ENCODE measurements around the gene PDLIM7.

PDLIM7 gene

DNA sequence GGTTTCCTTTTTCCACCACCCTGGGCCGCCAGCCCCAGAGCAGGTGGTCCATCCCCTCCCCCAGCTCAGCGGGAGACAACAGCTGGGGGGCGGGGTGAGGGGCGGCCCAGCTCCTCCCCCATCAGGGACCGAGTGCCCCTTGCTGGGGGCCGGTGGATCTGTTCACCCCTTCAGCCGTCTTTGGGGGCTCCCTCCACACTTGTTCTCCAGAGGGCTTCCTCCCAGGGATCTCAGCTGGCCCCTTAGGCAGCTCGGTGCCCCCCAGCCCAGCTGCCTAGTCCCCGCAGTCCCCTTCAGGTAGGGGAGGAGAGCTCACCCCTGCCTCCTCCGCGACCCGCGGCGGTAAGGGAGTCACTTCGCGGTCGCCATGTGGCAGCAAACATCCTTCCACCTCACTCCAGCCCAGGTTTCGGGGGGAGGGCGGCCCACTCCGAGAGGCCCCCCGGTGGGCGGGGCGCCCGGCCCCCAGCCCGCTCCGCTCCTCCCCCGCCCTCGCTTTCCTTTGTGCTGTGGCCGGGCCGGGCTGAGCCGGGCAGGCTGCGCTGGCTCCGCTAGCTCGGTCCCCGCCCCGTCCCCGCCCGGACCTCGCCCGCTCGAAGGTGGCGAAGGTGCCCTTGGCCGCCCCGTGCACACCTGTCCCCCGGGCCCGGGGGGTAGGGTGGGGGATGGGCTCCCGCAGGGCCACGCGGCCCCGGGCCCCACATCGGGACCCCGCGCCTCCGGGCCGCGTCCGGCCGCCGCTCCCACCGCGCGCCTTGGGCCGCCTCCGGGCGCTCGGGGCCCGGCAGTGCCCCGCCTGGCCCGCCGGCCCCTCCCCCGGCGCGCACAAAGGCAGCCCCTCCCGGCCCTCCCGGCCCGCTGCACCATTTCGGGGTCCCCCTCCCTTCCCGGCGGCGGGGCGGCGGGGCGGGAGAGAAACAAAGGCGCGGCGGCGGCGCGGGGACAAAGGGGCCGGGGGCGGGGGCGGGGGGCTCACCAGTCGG lies 24.7 kb downstream of the PDLIM7 start:
- no peak overlapping the region for H3K4me3 ChIP-seq (ENCODE audit: low read length)
- H3K36me3 ChIP-seq (ENCODE audit: control insufficient read depth, insufficient read depth, low read length) = no peaks in the 10 kb centered on the region
- H3K27me3 ChIP-seq (ENCODE audit: control insufficient read depth, insufficient read depth, low read length) = peaks cover 26% of the 10 kb centered on the region
- H3K4me1 ChIP-seq (ENCODE audit: control insufficient read depth, insufficient read depth, low read length) = peaks cover 15% of the 10 kb centered on the region
- no peaks in the 10 kb centered on the region for H3K9me3 ChIP-seq (ENCODE audit: control insufficient read depth, low read length)
- H3K9ac ChIP-seq (ENCODE audit: low read length) = peak overlapping the region; percentile 47

DNA sequence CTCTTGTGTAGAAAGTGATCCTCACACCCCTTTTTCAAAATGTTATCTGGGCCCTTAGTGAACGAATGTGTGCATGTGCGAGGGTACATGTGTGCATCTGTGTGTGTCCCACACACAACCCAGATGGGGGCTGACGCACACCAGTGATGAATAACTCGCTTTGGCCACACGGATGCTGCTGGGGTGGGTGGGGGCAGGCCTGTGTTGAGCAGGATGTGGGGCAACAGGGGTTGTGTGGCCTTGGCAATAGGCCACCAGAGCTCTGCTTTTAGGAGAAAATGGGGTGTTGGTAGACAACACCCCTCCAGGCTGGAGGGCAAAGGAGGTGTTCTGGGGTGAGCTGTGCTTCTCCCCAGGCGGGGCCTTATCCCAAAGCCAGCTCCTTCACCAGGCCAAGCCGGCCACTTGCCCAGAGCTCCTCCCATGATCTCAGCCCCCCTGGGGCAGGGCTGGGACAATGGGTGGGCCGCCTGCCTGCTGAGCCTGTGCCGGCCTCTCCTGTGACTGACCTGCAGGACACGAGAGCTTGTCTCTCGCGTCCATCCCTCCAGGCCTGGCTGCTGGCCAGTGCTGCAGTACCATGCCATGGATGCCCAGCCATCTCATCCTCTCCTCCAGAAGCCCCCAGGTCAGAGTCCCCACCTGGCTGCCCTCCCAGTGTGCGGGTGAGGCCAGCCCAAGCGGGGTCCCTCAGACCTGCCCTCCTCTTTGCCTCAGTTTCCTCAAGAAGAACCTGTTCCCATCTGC lies 25.6 kb downstream of the PDLIM7 start:
- Histone ChIP-seq H3K4me1 (ENCODE audit: control insufficient read depth, insufficient read depth, low read length) (peaks cover 15% of the 10 kb centered on the region), H3K27me3 (ENCODE audit: control insufficient read depth, insufficient read depth, low read length) (peaks cover 26% of the 10 kb centered on the region), H3K4me3 (ENCODE audit: low read length) (no peak overlapping the region), H3K9me3 (ENCODE audit: control insufficient read depth, low read length) (no peaks in the 10 kb centered on the region), H3K9ac (ENCODE audit: low read length) (no peak overlapping the region), H3K36me3 (ENCODE audit: control insufficient read depth, insufficient read depth, low read length) (no peaks in the 10 kb centered on the region)

DNA sequence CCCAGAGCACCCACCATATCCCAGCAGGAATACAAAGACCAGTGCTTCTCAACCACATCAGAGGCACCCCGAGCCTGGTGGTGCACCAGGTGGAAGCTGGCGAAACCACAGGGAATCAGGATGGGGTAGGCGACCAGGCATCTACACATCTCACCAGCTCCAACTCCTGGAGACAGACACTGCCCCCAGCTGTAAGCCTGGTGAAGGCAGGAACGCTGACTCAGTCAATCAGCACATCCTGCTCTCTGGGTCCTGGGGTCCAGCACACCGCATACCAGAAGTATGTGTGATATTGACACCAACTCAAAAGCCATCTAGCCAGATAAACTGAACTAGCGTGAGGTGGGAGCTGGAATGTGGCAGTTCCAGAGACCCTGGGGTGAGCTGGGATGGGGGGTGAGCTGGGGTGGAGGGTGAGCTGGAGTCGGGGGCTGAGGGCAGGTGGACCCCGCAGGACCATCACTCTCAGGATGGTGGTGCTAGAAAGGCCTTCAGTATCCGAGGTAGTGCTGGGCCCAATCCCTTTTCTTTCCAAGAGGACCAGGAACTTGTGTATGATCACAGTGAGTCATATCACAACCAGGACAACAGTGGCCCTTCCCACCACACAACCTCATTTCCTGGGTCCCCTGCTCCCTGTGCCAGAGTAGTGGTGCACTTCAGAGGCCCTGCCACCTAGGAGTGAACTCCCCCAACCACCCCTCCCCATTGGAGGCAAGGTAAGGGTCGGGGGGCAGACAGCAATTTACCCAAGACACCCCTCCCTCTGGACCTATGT lies 26.5 kb downstream of the PDLIM7 start:
- H3K4me3 ChIP-seq (ENCODE audit: low read length) = no peak overlapping the region
- H3K27me3 ChIP-seq (ENCODE audit: control insufficient read depth, insufficient read depth, low read length) = peaks cover 26% of the 10 kb centered on the region
- no peak overlapping the region for H3K9ac ChIP-seq (ENCODE audit: low read length)
- no peaks in the 10 kb centered on the region for H3K36me3 ChIP-seq (ENCODE audit: control insufficient read depth, insufficient read depth, low read length)
- H3K9me3 ChIP-seq (ENCODE audit: control insufficient read depth, low read length) = no peaks in the 10 kb centered on the region
- H3K4me1 ChIP-seq (ENCODE audit: control insufficient read depth, insufficient read depth, low read length) = peaks cover 15% of the 10 kb centered on the region

DNA sequence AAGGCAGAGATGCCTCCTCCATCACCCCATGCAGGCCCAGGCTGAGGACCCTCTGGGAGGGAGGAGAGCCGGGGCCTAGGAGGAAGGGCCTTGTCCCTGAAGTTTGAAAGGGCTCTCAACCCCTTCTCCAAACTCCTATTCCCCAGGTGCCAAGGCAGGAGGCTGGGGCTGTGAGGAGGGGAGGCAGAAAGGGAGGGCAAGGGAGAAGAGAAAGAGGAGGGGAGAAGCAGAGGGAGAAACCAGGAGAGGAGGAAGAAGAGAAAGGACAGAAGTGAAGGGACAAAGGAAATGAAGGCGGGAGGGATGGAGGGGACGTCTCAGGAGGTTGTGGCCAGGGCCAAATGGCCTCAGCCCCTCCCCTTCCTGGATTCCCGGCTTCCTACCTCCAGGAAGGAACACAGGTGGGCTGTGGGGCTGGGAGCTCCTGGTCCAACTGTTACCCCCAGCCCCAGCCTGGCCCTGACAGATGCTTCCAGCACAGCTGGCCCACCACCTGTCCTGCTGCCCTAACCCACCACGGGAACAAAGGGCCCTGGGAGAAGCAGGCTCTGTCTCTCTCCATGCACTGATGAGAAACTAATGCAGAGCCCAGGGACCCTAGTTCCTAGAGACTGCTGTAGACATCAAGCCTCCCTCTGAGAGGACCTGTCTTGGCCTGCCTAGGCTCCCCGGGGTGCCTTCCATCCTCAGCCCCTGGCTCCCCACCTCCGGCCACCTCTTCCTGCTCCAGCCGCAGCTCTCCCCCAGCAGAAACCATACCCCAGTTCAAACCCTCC lies 27.5 kb downstream of the PDLIM7 start:
- peaks cover 26% of the 10 kb centered on the region for H3K27me3 ChIP-seq (ENCODE audit: control insufficient read depth, insufficient read depth, low read length)
- H3K9ac ChIP-seq (ENCODE audit: low read length) = no peak overlapping the region
- H3K9me3 ChIP-seq (ENCODE audit: control insufficient read depth, low read length) = no peaks in the 10 kb centered on the region
- no peaks in the 10 kb centered on the region for H3K36me3 ChIP-seq (ENCODE audit: control insufficient read depth, insufficient read depth, low read length)
- H3K4me3 ChIP-seq (ENCODE audit: low read length) = no peak overlapping the region
- H3K4me1 ChIP-seq (ENCODE audit: control insufficient read depth, insufficient read depth, low read length) = peaks cover 15% of the 10 kb centered on the region

DNA sequence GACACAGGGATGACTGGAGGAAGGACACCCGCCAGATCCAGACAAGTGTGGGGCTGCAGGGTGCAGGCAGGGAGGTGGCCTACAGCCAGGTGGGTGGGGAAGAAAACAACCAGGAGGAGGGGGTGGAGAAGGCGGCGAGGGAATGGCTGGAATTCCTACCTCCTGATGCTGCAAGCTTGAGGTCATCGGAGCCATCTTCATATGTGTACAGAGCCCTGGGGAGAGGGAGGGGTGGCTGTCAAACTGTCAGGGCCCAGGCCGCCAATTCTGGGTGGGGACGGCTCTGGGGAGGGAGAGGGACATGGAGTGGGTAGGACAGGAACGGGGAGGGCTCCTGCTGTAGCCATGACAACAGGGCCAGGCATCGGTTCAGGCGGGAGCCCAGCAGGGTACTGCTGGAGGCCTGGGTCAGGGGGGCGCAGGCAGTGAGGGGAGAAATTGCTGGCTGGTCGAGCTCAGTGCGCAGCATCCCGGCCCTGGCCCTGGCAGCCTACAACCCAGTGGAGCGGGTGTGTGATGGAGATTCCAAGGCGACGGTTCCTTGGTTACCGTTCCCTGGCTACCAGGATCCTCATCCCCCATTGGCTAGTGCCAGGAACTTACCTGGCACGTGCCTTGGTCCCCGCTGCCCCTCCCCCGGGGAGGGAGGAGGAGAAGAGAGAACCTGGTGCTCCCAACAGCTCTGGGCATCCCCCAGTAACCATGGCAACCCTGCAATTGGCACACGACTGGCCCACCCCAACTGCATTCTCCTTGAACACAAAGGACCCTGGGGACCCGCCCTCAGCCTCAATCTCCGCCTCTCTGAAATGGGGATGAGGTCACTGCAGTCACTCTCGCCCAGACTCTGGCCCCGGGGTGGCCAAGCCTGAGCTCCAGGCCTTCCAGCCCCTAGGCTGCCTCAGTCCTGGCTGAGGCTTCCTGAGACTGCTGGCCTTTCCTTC lies 28.4 kb downstream of the PDLIM7 start:
- no peaks in the 10 kb centered on the region for H3K36me3 ChIP-seq (ENCODE audit: control insufficient read depth, insufficient read depth, low read length)
- H3K4me1 ChIP-seq (ENCODE audit: control insufficient read depth, insufficient read depth, low read length) = peaks cover 15% of the 10 kb centered on the region
- H3K27me3 ChIP-seq (ENCODE audit: control insufficient read depth, insufficient read depth, low read length) = peaks cover 20% of the 10 kb centered on the region
- no peak overlapping the region for H3K4me3 ChIP-seq (ENCODE audit: low read length)
- no peaks in the 10 kb centered on the region for H3K9me3 ChIP-seq (ENCODE audit: control insufficient read depth, low read length)
- H3K9ac ChIP-seq (ENCODE audit: low read length) = no peak overlapping the region

DNA sequence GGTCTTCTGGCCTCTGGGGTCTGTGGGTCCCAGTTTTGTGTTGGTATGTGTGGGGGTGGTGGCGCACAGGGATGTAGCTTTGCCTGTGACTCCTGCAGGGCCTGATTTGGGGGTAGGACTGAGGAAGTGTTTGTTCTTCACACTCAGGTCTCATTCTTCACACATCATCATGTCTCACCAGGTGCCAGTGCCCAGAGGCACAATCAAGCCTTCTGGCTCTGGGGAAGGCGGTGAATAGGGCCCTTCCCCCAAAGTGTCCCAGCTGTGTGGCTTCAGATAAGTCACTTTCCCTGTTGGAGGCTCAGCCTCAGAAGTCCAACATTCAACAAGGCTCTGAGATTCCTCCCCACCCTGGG lies 29.1 kb downstream of the PDLIM7 start:
- Histone ChIP-seq H3K9me3 (ENCODE audit: control insufficient read depth, low read length) (no peaks in the 10 kb centered on the region), H3K9ac (ENCODE audit: low read length) (no peak overlapping the region), H3K4me1 (ENCODE audit: control insufficient read depth, insufficient read depth, low read length) (peaks cover 15% of the 10 kb centered on the region), H3K36me3 (ENCODE audit: control insufficient read depth, insufficient read depth, low read length) (no peaks in the 10 kb centered on the region), H3K4me3 (ENCODE audit: low read length) (no peak overlapping the region), H3K27me3 (ENCODE audit: control insufficient read depth, insufficient read depth, low read length) (peaks cover 19% of the 10 kb centered on the region)

DNA sequence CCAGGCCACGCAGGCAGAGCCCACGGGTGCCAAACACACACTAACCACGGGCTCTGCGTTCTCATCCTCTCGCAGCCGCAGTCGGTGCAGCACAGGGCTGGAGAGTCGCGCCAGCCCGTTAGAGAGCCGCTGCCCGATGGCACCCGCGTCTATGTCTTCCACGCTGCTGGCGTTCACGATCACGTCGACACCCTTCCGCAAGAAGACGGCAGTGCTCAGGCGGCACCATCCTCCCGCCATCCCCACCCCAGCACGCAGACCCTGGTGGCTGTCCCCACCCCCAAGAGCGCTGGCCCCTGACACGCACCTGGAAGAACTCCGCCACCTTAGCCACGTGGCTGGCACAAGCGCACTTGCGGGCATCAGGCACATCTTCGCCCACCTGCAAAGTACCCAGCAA lies 30.0 kb downstream of the PDLIM7 start:
- H3K9me3 ChIP-seq (ENCODE audit: control insufficient read depth, low read length) = no peaks in the 10 kb centered on the region
- H3K9ac ChIP-seq (ENCODE audit: low read length) = no peak overlapping the region
- no peak overlapping the region for H3K4me3 ChIP-seq (ENCODE audit: low read length)
- no peaks in the 10 kb centered on the region for H3K36me3 ChIP-seq (ENCODE audit: control insufficient read depth, insufficient read depth, low read length)
- peaks cover 13% of the 10 kb centered on the region for H3K4me1 ChIP-seq (ENCODE audit: control insufficient read depth, insufficient read depth, low read length)
- H3K27me3 ChIP-seq (ENCODE audit: control insufficient read depth, insufficient read depth, low read length) = peaks cover 14% of the 10 kb centered on the region

DNA sequence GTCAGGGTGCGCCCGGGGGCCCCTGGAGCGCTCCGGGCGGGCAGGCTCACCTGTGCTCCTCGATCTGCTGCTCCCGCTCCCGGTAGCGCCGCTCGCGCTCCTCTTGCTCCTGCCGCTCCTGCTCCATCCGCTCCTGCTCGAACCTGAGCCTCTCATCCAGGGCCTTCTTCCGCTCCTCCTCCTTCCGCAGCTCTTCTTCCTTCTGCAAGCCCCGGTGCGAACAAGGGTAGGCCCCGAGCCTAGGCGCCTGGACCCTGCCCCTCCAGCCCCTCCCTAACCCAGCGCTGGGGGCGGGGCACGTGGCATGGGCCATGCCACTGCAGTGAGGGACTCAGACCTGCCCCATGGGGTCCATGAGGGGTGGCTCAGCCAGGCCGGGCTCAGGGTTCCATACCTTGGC lies 30.5 kb downstream of the PDLIM7 start:
- no peaks in the 10 kb centered on the region for H3K36me3 ChIP-seq (ENCODE audit: control insufficient read depth, insufficient read depth, low read length)
- peaks cover 7% of the 10 kb centered on the region for H3K4me1 ChIP-seq (ENCODE audit: control insufficient read depth, insufficient read depth, low read length)
- H3K9ac ChIP-seq (ENCODE audit: low read length) = no peak overlapping the region
- no peak overlapping the region for H3K4me3 ChIP-seq (ENCODE audit: low read length)
- H3K27me3 ChIP-seq (ENCODE audit: control insufficient read depth, insufficient read depth, low read length) = peaks cover 9% of the 10 kb centered on the region
- no peaks in the 10 kb centered on the region for H3K9me3 ChIP-seq (ENCODE audit: control insufficient read depth, low read length)

DNA sequence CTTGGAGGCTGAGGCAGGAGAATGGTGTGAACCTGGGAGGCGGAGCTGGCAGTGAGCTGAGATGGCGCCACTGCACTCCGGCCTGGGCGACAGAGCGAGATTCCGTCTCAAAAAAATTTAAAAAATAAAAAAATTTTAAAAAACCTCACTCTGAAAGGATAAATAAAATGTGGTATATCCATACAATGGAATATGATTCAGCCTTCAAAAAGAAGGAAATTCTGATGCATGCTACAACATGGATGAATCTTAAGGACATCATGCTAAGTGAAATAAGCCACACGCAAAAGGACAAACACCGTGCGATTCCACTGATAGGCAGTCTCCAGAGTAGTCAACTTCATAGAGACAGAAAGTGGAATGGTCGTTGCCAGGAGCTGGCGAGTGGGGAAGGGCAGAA lies 32.4 kb downstream of the PDLIM7 start:
- Histone ChIP-seq H3K4me1 (ENCODE audit: control insufficient read depth, insufficient read depth, low read length) (peaks cover 4% of the 10 kb centered on the region), H3K36me3 (ENCODE audit: control insufficient read depth, insufficient read depth, low read length) (no peaks in the 10 kb centered on the region), H3K9me3 (ENCODE audit: control insufficient read depth, low read length) (no peaks in the 10 kb centered on the region), H3K9ac (ENCODE audit: low read length) (no peak overlapping the region), H3K4me3 (ENCODE audit: low read length) (no peak overlapping the region), H3K27me3 (ENCODE audit: control insufficient read depth, insufficient read depth, low read length) (peaks cover under 1% of the 10 kb centered on the region)

DNA sequence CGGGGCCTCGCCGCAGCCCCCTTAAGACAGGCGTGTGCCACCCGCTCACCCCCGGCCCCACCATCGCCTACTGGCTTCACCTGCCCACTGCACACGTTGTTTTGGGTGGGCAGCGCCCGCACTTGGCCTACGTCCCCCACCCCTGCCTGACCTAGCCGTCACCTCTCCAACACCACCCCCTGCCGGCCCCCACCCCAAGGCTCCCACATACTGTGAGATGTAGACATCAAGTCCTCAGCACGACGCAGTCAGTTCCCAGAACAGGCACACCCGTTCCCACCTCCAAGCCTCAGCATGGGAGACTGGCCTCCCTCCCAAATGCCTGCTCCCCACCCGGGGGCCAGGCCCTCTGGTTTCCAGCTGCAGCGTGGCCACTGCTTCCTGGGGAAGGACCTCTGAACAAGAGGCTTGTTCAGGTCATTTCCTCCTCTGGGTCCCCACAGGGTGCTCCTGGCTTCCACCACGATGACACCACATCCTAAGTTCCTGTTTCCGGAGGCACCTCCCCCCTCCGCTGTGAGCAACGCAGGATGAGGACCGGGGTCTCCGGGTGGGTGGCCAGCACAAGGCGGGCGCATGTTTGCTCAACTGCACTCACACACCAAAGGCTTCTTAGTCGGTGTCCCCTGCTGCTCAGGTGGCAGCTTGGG lies 35.3 kb downstream of the PDLIM7 start:
- Histone ChIP-seq H3K9me3 (ENCODE audit: control insufficient read depth, low read length) (no peaks in the 10 kb centered on the region), H3K27me3 (ENCODE audit: control insufficient read depth, insufficient read depth, low read length) (no peaks in the 10 kb centered on the region), H3K36me3 (ENCODE audit: control insufficient read depth, insufficient read depth, low read length) (no peaks in the 10 kb centered on the region), H3K4me1 (ENCODE audit: control insufficient read depth, insufficient read depth, low read length) (no peaks in the 10 kb centered on the region), H3K4me3 (ENCODE audit: low read length) (no peak overlapping the region), H3K9ac (ENCODE audit: low read length) (no peak overlapping the region)
